Activated T-helper 1 cell treated with Interleukin-2 at 50 U/mL for 16 hours (primary cell): Measurements from ENCODE around the gene TCEANC2.
"Not testable (repeated sequence)": the region's sequence is repeated elsewhere in the genome, so short reads cannot be mapped to it uniquely, and the experiment has no call there.

Experiments
- DNase-seq: peaks from one replicate; pipeline ENCODE4 v3.0.0-alpha.2; 2020; ENCODE audit warnings: low read depth

Gene TCEANC2

DNA sequence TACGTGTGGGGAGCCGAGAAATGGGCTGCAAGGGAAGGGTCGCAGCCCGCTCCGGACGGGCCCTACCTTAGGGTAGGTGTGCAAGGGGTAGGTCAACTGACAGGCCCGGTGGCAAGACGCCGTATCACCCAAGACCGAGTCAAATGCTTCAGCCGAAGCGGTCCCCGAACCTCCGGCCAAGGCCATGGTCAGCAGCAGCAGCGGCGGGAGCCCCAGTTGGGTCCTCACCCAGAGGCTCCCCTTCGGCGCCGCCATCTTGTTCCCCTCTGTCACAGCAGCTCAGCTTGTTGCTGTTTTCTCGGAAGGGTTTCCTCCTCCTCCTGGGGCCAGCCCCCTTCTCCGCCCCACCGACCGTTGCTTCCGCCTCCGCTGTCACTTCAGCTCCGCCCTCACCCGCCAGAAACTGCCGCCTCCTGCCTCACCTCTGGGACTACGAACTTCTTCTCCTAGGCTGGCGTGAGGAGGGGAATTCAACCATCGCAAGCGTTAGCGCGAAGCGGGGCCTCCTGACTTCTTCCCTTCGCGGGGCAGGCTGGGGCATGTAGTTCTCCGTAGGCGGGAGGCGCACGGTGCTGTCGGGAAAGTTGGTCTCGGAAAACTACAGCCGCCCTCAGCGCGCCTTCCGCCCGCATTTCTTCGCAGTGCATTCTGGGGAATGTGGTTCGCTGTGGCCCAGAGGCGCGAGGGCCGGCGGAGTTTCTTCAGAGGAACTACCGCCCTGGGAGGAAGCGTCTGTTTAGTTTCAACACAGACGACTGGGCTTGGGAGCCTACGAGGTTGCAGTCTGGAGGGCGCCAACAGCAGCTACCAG, at the start of gene TCEANC2, which contains the start of gene TMEM59:
TCEANC2 (plus strand) TSS at position 675 of the 811 bp plus-strand sequence. CDS start 815 bp downstream, outside the sequence.
TMEM59 (minus strand) TSS at position 271 of the 811 bp plus-strand sequence; CDS start at position 255, 16 bp downstream.
- DNase-seq = peak; percentile 95

GRCh38 chr1:54003750-54004480, 49.5 kb upstream of the TCEANC2 start:
- DNase-seq = not testable (repeated sequence)

DNA sequence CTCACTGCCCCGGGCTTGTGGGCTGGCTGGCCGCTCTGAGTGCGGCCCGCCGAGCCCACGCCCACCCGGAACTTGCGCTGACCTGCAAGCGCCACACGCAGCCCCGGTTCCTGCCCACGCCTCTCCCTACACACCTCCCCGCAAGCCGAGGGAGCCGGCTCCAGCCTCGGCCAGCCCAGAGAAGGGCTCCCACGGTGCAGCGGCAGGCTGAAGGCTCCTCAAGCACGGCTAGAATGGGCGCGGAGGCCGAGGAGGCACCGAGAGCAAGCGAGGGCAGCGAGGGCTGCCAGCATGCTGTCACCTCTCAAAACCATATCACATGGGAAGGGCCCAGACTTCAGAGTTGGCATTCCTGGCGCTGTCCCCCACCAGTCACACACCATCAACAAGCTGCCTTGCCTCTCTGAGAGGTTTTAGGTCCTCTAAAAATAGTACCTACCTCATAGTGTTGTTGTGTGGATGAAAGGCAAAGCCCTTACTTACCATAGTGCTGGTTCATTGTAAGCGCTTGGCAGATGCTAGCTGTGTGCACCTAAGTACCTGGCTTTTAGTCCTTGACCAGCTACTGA, 48.8 kb upstream of the TCEANC2 start:
- no peak for DNase-seq

- DNase-seq = no peak
These were observed 46.9 kb upstream of the TCEANC2 start for GRCh38 chr1:54006508-54006907.

GRCh38 chr1:54007613-54008012, 45.8 kb upstream of the TCEANC2 start:
- DNase-seq = no peak

GRCh38 chr1:54008876-54009275, 44.5 kb upstream of the TCEANC2 start:
- no peak for DNase-seq

- DNase-seq = no peak
These were observed 44.0 kb upstream of the TCEANC2 start for GRCh38 chr1:54009406-54009805.

DNA sequence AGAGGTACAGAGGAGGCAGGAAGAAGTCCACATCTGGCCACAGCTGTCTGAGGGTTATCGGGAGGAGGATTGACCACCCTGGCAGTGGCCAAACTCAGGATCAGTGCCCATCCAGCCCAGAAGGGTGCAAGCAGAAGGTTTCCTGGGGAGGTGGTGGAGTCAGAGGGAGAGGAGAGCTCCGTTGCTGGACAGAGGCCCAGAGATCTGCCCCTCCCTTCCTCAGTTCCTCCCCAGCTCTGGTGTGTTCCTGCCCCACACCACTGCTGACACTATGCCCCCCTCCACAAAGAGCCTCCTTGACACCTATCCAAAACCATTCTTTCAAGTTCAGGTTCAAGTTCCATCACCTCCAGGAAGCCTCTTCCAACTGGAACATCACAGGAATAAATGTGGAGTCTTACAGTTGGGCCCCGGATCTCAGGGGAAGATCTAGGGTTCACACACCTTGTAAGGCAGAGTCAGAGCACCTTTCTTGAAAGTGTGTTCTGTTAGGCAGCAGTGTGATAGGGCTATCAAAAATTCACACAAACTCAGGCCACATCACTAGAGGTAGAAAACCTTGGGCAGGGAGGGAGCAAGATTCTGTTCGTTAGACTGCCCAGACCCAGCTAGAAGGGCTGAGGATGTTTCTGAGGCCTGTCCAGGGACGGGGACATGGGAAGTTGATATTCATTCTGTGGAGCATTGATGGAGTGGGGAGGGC, 42.8 kb upstream of the TCEANC2 start:
- DNase-seq = no peak

- DNase-seq = no peak
These were observed 41.9 kb upstream of the TCEANC2 start for GRCh38 chr1:54011316-54012007.

DNA sequence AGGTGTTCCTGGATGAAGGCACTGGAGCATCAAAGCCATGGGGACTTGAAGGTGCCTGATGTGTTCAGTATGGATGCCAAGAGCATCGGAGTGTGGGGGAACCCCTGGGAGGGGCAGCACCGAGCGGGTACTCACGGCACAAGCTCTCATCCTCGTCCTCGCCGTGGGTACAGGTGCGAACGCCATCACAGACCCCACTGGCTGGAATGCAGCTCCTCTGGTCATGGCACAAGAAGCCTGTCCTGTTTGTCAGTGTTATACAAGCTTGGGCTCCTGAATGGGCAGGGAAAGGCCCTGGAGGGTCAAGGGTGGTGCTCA, 41.4 kb upstream of the TCEANC2 start:
- no peak for DNase-seq

GRCh38 chr1:54012863-54013262, 40.5 kb upstream of the TCEANC2 start:
- no peak for DNase-seq

DNA sequence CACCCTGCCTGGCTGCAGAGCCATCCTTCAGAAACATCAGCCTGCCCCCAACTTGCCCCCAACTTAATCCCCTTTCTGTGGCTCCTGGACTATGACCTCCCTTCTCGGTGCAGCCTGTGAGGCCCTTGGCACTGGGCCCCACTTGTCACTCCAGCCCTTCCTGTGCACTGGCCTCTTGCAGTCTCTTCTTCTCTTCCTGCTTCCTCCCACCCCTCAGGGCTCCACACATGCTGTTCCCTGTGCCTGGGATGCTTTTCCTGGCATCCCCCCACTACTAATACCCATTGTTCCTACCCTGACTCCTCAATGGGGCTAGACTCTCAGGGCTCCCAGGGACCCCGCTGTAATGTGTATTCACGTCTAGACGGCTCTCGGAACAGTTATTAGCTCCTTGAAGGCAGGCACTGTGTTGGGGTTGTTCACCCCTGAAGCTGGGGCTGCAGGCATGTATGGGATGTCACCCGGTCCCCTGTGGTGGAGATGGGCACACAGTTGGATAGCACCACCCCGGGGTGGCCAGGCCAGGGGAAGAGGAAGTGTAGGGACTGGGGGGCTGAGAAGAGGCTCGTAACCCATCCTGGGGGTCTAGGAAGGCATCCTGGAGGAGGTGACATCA, 39.9 kb upstream of the TCEANC2 start:
- no peak for DNase-seq

DNA sequence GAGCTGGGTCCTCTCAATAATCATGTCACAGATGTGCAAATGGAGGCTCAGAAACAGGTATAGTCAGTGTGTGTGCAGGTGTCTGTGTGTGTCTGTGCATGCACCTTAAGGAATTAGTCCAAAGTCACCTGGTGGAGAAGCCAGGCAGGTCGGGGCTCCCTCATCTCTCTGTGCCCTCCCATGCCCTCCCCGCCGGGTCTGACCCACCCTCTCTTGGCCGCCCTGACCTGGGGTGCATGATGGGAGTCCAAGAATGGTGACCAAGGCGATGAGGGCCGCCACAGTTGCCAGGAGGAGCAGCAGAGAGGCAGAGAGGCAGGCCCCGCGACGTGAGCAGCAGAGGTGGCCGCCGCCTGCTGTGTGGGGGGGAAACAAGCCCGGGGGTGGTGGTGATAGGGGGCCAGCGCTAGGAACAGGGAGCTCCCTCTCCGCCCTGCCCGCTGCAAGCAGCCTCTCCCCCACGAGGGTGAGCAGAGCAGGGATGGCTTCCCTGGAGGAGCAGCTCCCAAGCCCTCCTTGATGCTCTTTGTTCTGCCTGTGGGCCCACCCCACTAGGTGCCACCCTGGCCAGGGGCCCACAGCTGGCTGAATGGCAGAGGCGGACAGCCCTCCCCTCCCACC, 39.3 kb upstream of the TCEANC2 start:
- no peak for DNase-seq

DNA sequence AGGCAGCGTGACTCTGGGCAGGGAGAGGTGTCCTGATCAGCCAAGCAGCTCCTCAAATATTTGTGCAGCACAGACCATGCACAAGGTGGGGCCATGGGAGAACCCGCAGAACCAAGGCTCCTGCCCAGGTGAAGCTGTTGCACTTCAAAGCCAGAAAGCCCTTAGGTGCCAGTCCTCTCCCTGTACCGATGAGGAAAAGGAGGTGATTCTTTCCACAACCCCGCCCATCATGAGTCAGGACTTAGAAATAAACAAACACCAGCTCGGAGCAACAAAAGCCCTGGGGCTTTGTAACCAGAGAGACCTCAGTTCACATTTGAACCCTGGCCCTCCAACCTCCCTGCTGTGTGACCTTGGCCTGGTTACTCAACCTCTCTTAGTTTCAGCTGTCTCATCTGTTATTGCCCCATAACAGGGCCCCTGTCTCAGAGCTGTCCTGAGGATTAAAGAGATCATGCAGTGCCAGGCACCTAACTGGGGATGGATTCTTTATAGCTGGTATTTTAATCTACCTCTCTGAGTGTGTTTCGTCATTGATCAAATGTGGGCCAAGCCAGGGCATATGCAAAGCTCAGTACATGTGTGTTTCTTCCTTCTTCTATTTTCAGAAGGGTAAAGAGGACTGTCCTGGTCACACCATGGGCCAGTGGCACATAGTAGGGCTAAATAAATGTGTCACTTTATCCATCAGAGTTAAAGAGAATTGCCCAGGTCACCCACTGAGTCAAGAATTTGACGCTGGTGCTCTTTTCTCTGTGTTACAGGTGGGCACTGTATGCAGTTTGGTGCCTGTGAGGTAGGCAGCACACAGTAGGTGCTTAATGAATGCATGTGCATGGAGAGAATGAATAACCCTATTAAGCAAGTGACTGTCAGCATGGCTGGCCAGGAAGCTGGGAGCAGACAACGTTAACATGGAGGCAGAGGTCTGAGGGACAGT, 36.8 kb upstream of the TCEANC2 start:
- DNase-seq = no peak

- DNase-seq = no peak
These were observed 35.4 kb upstream of the TCEANC2 start, which contains the start of gene LDLRAD1 for GRCh38 chr1:54017979-54018378. Gene LDLRAD1, minus strand, starts transcription at chr1:54018186. Its CDS starts 74 bp downstream, at chr1:54018112.

GRCh38 chr1:54018635-54019034, 34.8 kb upstream of the TCEANC2 start:
- no peak for DNase-seq

GRCh38 chr1:54019562-54020176, 33.7 kb upstream of the TCEANC2 start:
- not testable (repeated sequence) for DNase-seq

GRCh38 chr1:54024358-54024757, 29.1 kb upstream of the TCEANC2 start:
- no peak for DNase-seq

DNA sequence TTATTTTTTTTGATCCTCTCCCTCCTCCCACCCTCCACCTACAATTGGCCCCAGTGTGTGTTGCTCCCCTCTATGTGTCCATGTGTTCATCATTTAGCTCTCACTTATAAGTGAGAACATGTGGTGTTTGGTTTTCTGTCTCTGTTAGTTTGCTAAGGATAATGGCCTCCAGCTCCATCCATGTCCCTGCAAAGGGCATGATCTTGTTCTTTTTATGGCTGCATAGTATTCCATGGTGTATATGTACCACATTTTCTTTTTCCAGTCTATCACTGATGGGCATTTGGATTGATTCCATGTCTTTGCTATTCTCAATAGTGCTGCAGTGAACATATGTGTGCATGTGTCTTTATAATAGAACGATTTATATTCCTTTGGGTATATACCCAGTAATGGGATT, 28.6 kb upstream of the TCEANC2 start:
- not testable (repeated sequence) for DNase-seq
